Measurements from ENCODE around the gene MITD1. TPM values are rescaled to one million over a fixed set of nuclear protein-coding genes. Genes with fewer than 3 reads are reported as not detected.

The MITD1 gene
- total and polyA plus RNA-seq, 2 of the 13 experiments (the other 11 are each of a cell fraction or from before 2014, with no cell fraction given): 17.8 to 43.7 TPM

DNA sequence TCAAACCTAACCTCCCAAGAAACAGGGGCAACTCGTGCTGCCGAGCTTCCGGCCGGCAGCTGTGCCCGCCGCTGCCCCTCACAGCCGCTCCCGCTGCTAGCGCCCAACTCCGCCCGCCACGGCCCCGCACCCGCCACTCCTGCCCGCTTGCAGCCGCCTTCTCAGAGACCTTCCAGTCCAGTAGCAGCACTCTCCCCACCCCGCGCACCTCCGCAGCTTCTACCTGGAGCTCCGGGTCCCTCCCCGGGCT lies 40.1 kb downstream of the MITD1 start (continued):
- TF ChIP-seq, protein P1, sequence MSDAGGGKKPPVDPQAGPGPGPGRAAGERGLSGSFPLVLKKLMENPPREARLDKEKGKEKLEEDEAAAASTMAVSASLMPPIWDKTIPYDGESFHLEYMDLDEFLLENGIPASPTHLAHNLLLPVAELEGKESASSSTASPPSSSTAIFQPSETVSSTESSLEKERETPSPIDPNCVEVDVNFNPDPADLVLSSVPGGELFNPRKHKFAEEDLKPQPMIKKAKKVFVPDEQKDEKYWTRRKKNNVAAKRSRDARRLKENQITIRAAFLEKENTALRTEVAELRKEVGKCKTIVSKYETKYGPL (CRISPR knock-in tag; IDR thresholded peaks at IDR 0.05): peak; percentile 65; the same call in 1 of the 2 replicates
- TF ChIP-seq ATF7-NPFF (CRISPR knock-in tag; IDR thresholded peaks at IDR 0.05; ENCODE audit: low read depth) (no peak), HNRNPK (IDR thresholded peaks at IDR 0.05; ENCODE audit: low read depth, low read length, poor library complexity, severe bottlenecking) (no peak), POGZ (CRISPR knock-in tag; IDR thresholded peaks at IDR 0.05) (no peak; the same call in 1 of the 2 replicates), ZNF747 (CRISPR knock-in tag; IDR thresholded peaks at IDR 0.05; ENCODE audit: borderline replicate concordance) (peak; percentile 73), ZNF510 (CRISPR knock-in tag; IDR thresholded peaks at IDR 0.05; ENCODE audit: low read depth) (no peak; the same call in none of the 2 replicates), RXRB (CRISPR knock-in tag; IDR thresholded peaks at IDR 0.05; ENCODE audit: borderline replicate concordance) (no peak), BORCS8-MEF2B (CRISPR knock-in tag; IDR thresholded peaks at IDR 0.05) (peak; percentile 91; the same call in 1 of the 2 replicates), EZH2 (conservative IDR thresholded peaks at IDR 0.05; ENCODE audit: low read depth, low read length) (no peak), NCOR1 (IDR thresholded peaks at IDR 0.05; ENCODE audit: borderline replicate concordance, low read length) (no peak), ZNF644 (CRISPR knock-in tag; IDR thresholded peaks at IDR 0.05; ENCODE audit: low read depth) (no peak), ZNF713 (CRISPR knock-in tag; IDR thresholded peaks at IDR 0.05) (no peak)
- TF ChIP-seq, protein P2, sequence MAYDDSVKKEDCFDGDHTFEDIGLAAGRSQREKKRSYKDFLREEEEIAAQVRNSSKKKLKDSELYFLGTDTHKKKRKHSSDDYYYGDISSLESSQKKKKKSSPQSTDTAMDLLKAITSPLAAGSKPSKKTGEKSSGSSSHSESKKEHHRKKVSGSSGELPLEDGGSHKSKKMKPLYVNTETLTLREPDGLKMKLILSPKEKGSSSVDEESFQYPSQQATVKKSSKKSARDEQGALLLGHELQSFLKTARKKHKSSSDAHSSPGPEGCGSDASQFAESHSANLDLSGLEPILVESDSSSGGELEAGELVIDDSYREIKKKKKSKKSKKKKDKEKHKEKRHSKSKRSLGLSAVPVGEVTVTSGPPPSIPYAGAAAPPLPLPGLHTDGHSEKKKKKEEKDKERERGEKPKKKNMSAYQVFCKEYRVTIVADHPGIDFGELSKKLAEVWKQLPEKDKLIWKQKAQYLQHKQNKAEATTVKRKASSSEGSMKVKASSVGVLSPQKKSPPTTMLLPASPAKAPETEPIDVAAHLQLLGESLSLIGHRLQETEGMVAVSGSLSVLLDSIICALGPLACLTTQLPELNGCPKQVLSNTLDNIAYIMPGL (CRISPR knock-in tag; IDR thresholded peaks at IDR 0.05; ENCODE audit: borderline replicate concordance in 1 of 2, low read depth in 1 of 2): no peak
- TF ChIP-seq, protein P3, sequence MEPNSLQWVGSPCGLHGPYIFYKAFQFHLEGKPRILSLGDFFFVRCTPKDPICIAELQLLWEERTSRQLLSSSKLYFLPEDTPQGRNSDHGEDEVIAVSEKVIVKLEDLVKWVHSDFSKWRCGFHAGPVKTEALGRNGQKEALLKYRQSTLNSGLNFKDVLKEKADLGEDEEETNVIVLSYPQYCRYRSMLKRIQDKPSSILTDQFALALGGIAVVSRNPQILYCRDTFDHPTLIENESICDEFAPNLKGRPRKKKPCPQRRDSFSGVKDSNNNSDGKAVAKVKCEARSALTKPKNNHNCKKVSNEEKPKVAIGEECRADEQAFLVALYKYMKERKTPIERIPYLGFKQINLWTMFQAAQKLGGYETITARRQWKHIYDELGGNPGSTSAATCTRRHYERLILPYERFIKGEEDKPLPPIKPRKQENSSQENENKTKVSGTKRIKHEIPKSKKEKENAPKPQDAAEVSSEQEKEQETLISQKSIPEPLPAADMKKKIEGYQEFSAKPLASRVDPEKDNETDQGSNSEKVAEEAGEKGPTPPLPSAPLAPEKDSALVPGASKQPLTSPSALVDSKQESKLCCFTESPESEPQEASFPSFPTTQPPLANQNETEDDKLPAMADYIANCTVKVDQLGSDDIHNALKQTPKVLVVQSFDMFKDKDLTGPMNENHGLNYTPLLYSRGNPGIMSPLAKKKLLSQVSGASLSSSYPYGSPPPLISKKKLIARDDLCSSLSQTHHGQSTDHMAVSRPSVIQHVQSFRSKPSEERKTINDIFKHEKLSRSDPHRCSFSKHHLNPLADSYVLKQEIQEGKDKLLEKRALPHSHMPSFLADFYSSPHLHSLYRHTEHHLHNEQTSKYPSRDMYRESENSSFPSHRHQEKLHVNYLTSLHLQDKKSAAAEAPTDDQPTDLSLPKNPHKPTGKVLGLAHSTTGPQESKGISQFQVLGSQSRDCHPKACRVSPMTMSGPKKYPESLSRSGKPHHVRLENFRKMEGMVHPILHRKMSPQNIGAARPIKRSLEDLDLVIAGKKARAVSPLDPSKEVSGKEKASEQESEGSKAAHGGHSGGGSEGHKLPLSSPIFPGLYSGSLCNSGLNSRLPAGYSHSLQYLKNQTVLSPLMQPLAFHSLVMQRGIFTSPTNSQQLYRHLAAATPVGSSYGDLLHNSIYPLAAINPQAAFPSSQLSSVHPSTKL (CRISPR knock-in tag; IDR thresholded peaks at IDR 0.05): no peak
- TF ChIP-seq, protein P4, sequence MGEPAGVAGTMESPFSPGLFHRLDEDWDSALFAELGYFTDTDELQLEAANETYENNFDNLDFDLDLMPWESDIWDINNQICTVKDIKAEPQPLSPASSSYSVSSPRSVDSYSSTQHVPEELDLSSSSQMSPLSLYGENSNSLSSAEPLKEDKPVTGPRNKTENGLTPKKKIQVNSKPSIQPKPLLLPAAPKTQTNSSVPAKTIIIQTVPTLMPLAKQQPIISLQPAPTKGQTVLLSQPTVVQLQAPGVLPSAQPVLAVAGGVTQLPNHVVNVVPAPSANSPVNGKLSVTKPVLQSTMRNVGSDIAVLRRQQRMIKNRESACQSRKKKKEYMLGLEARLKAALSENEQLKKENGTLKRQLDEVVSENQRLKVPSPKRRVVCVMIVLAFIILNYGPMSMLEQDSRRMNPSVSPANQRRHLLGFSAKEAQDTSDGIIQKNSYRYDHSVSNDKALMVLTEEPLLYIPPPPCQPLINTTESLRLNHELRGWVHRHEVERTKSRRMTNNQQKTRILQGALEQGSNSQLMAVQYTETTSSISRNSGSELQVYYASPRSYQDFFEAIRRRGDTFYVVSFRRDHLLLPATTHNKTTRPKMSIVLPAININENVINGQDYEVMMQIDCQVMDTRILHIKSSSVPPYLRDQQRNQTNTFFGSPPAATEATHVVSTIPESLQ (CRISPR knock-in tag; conservative IDR thresholded peaks at IDR 0.05): no peak

Measured in HepG2 (cell line).